Adrenal gland (tissue), 5 donors: ENCODE measurements around the gene CCNL1.

Experiments
- CTCF ChIP-seq, 6 experiments: fragments of 450-650 bp in 4 of 6; fragments of 200-600 bp in 2 of 6; sonication (generic) in 1 of 6; IDR thresholded peaks; 1 replicate in 5 of 6; 2 replicates in 1 of 6; pipeline versions ENCODE4 v1.5.1 to v1.8.0; 2016 to 2021; ENCODE audit warnings: antibody characterized with exemption in 6 of 6, mild to moderate bottlenecking in 2 of 6, moderate library complexity in 1 of 6
- POLR2A ChIP-seq, 2 donors: fragments of 450-650 bp; IDR thresholded peaks; one replicate each; pipeline ENCODE4 v1.6.1; 2017; ENCODE audit warnings: antibody characterized with exemption in 2 of 2, mild to moderate bottlenecking in 2 of 2, moderate library complexity in 1 of 2
- donor health status: DM: no; HTN: no; CAD: no.

GRCh38 chr3:157132341-157132740 lies 27.6 kb downstream of the CCNL1 start:
- TF ChIP-seq CTCF (IDR thresholded peaks at IDR 0.05) (peak in 1 of 6 experiments; percentile 2), POLR2A (IDR thresholded peaks at IDR 0.05) (no peak)
